ENCODE data around the gene SLC17A2.

GRCh38 chr6:25921525-25922203, 8.8 kb downstream of the SLC17A2 start:
- TF ChIP-seq RXRA (IDR thresholded peaks at IDR 0.05; ENCODE audit: insufficient read depth, low read depth, low read length) (no peak), GABPA (IDR thresholded peaks at IDR 0.05; ENCODE audit: borderline replicate concordance, insufficient read depth, low read length) (no peak), RFX5 (IDR thresholded peaks at IDR 0.05; ENCODE audit: borderline replicate concordance, low read depth, low read length) (no peak), SIN3A (conservative IDR thresholded peaks at IDR 0.05 in 1 of 2, IDR thresholded peaks at IDR 0.05 in 1 of 2; ENCODE audit: low read depth in 1 of 2, low read length in 2 of 2) (no peak), YY1 (IDR thresholded peaks at IDR 0.05; ENCODE audit: low read depth, low read length) (no peak), SP4 (IDR thresholded peaks at IDR 0.05; ENCODE audit: low read length) (no peak), TAF1 (IDR thresholded peaks at IDR 0.05; ENCODE audit: low read depth, low read length) (no peak), SRF (IDR thresholded peaks at IDR 0.05; ENCODE audit: low read depth, low read length) (no peak), POLR2A (IDR thresholded peaks at IDR 0.05; ENCODE audit: control extremely low read depth in 1 of 2, low read depth in 2 of 2, low read length in 2 of 2) (no peak), EGR1 (IDR thresholded peaks at IDR 0.05; ENCODE audit: borderline replicate concordance, low read depth, low read length) (no peak)
- TF ChIP-seq, protein P1, sequence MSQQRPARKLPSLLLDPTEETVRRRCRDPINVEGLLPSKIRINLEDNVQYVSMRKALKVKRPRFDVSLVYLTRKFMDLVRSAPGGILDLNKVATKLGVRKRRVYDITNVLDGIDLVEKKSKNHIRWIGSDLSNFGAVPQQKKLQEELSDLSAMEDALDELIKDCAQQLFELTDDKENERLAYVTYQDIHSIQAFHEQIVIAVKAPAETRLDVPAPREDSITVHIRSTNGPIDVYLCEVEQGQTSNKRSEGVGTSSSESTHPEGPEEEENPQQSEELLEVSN (IDR thresholded peaks at IDR 0.05) = no peak
- TF ChIP-seq, protein P2, sequence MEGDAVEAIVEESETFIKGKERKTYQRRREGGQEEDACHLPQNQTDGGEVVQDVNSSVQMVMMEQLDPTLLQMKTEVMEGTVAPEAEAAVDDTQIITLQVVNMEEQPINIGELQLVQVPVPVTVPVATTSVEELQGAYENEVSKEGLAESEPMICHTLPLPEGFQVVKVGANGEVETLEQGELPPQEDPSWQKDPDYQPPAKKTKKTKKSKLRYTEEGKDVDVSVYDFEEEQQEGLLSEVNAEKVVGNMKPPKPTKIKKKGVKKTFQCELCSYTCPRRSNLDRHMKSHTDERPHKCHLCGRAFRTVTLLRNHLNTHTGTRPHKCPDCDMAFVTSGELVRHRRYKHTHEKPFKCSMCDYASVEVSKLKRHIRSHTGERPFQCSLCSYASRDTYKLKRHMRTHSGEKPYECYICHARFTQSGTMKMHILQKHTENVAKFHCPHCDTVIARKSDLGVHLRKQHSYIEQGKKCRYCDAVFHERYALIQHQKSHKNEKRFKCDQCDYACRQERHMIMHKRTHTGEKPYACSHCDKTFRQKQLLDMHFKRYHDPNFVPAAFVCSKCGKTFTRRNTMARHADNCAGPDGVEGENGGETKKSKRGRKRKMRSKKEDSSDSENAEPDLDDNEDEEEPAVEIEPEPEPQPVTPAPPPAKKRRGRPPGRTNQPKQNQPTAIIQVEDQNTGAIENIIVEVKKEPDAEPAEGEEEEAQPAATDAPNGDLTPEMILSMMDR (IDR thresholded peaks at IDR 0.05; ENCODE audit: control extremely low read depth in 1 of 3, insufficient read depth in 1 of 3, low read depth in 1 of 3, low read length in 3 of 3) = no peak

All from H1 (cell line).